Upper lobe of left lung (tissue), 6 donors: ENCODE results near the gene HOMEZ. TPM values are rescaled to one million over a fixed set of nuclear protein-coding genes. Genes with fewer than 3 reads are reported as not detected.
"Not testable (repeated sequence)": the region's sequence is repeated elsewhere in the genome, so short reads cannot be mapped to it uniquely, and the experiment has no call there.

ENCODE experiments used
- ATAC-seq, 2 donors: fragments of 200-7000 bp; cut with Tn5 transposase; one replicate each; pipeline ENCODE4 v1.9.1; 2022; ENCODE audit warnings: mild to moderate bottlenecking in 2 of 2, moderate library complexity in 2 of 2; ENCODE audit not compliant: low FRiP score in 2 of 2
- DNase-seq, 2 donors: peaks; one replicate each; pipeline ENCODE4 v3.0.0-alpha.2; 2019 to 2020
- H3K27ac ChIP-seq, 4 donors: fragments of 200-600 bp; sonication (generic); one replicate each; pipeline ENCODE4 v1.5.1; 2016 to 2019
- H3K27me3 ChIP-seq, 4 donors: fragments of 200-600 bp; sonication (generic); one replicate each; pipeline ENCODE4 v1.5.1; 2017 to 2019
- H3K36me3 ChIP-seq, 4 donors: fragments of 200-600 bp; sonication (generic); one replicate each; pipeline ENCODE4 v1.5.1; 2016 to 2019
- H3K4me1 ChIP-seq, 4 donors: fragments of 200-600 bp; sonication (generic); one replicate each; pipeline ENCODE4 v1.5.1; 2018 to 2019
- H3K4me3 ChIP-seq, 4 donors: fragments of 200-600 bp; sonication (generic); one replicate each; pipeline ENCODE4 v1.5.1; 2017 to 2019; ENCODE audit warnings: mild to moderate bottlenecking in 2 of 4, moderate library complexity in 1 of 4
- H3K9me3 ChIP-seq, 4 donors: fragments of 200-600 bp; sonication (generic); one replicate each; pipeline ENCODE4 v1.5.1; 2018 to 2019
- EP300 ChIP-seq, 4 donors: sonication (generic); formaldehyde crosslinking; IDR thresholded peaks; one replicate each; pipeline ENCODE4 v1.5.1; 2017; ENCODE audit warnings: antibody characterized with exemption in 4 of 4, control low read depth in 2 of 4
- POLR2A ChIP-seq, 4 donors: fragments of 450-650 bp; IDR thresholded peaks; one replicate each; pipeline ENCODE4 v1.5.1; 2016 to 2017; ENCODE audit warnings: antibody characterized with exemption in 4 of 4, mild to moderate bottlenecking in 2 of 4
- POLR2AphosphoS5 ChIP-seq, 2 donors: sonication (generic); formaldehyde crosslinking; IDR thresholded peaks; one replicate each; pipeline ENCODE4 v1.5.1; 2017; ENCODE audit warnings: antibody characterized with exemption in 2 of 2
- WGBS, 2 donors: methylation state at CpG; one replicate each; pipeline ENCODE4 v1.1.5; 2017 to 2018; 5-methylcytosine and 5-hydroxymethylcytosine counted together
- total RNA-seq, 6 donors: library from RNA; depleted of rRNA in 4 of 6; stranded (reverse); fragments of >200 nt in 4 of 6; gene quantifications; one replicate each; pipeline versions ENCODE4 v1.1.0 to v1.2.1, GENCODE V29; 2016 to 2021
- TF ChIP-seq, protein P1 (sequence below), 6 experiments: fragments of 450-650 bp in 4 of 6; fragments of 200-600 bp in 2 of 6; sonication (generic) in 2 of 6; IDR thresholded peaks; one replicate each; pipeline ENCODE4 v1.5.1; 2016 to 2019; ENCODE audit warnings: antibody characterized with exemption in 6 of 6
- donor health status: DM: no; HTN: no; CAD: no; lungs with moderate emphysema.
- donor health status: DM: no; HTN: yes; CAD: no; lungs with severe emphysema.

Gene HOMEZ
- total RNA-seq, 6 donors from 2014 or later: 3.9 to 13.7 (median 11.2) TPM

DNA sequence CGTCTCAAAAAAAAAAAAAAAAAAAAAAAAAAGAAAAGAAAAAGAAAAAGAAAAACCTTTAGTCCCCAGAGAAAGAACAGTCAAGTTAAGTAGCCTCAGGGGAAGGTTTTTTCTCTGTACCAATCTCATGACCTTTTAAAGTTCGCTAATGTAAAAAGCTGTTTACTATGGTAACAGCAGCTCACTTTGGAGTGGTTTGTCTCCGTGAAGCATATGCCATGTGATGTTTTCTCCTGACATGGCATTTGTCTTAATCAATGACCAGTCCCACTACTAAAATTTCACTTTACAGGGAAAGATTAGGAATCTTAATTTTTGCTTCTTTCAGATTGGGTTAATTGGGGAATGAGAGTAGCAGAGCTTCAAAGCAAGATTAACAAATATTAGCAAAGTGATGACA is 43.9 kb downstream of the HOMEZ start:
- DNase-seq (no peak), ATAC-seq (no peak)
- Histone ChIP-seq H3K4me3 (no peak overlapping the region), H3K27ac (no peak overlapping the region), H3K9me3 (no peaks in the 10 kb centered on the region), H3K36me3 (no peaks in the 10 kb centered on the region), H3K4me1 (peaks cover 0 to 10% (median 6%) of the 10 kb centered on the region in 4 donors), H3K27me3 (no peaks in the 10 kb centered on the region)
- TF ChIP-seq POLR2A (IDR thresholded peaks at IDR 0.05): no peak
- no peak for TF ChIP-seq EP300 (IDR thresholded peaks at IDR 0.05)
- TF ChIP-seq POLR2AphosphoS5 (IDR thresholded peaks at IDR 0.05): no peak
- TF ChIP-seq, protein P1, sequence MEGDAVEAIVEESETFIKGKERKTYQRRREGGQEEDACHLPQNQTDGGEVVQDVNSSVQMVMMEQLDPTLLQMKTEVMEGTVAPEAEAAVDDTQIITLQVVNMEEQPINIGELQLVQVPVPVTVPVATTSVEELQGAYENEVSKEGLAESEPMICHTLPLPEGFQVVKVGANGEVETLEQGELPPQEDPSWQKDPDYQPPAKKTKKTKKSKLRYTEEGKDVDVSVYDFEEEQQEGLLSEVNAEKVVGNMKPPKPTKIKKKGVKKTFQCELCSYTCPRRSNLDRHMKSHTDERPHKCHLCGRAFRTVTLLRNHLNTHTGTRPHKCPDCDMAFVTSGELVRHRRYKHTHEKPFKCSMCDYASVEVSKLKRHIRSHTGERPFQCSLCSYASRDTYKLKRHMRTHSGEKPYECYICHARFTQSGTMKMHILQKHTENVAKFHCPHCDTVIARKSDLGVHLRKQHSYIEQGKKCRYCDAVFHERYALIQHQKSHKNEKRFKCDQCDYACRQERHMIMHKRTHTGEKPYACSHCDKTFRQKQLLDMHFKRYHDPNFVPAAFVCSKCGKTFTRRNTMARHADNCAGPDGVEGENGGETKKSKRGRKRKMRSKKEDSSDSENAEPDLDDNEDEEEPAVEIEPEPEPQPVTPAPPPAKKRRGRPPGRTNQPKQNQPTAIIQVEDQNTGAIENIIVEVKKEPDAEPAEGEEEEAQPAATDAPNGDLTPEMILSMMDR (IDR thresholded peaks at IDR 0.05): no peak
- 84 to 90% methylated on average over 2 to 3 of the region's 3 CpGs for WGBS, 2 donors

DNA sequence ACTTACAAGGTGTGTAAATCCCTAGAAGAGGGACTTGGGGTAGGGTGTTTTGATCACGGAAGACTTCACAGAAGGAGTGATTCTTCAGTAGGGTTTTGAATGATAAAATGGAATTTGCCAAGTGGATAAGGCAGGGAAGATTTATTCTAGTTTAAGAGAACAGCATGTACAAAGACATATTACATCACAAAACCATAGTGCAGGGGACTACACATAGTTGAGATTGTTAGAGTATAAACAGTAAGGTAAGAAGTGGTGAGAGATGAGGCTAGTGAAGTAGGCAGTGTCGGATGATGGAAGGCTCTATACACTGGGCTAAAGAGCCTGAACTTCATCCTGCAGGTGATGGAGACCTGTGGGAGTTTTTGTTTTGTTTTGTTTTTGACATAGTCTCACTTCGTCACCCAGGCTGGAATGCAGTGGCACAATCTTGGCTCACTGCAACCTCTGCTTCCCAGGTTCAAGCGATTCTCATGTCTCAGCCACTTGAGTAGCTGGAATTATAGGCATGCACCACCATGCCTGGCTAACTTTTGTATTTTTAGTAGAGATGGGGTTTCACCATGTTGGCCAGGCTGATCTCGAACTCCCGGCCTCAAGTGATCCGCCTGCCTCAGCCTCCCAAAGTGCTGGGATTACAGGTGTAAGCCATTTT is 44.7 kb downstream of the HOMEZ start:
- not testable (repeated sequence) for H3K27me3 ChIP-seq, H3K9me3 ChIP-seq, ATAC-seq, H3K4me3 ChIP-seq, H3K36me3 ChIP-seq, H3K27ac ChIP-seq, DNase-seq
- WGBS, 2 donors: 85 to 95% methylated on average over 7 of the region's 7 CpGs
- peaks cover 0 to 10% (median 6%) of the 10 kb centered on the region in 4 donors for H3K4me1 ChIP-seq

DNA sequence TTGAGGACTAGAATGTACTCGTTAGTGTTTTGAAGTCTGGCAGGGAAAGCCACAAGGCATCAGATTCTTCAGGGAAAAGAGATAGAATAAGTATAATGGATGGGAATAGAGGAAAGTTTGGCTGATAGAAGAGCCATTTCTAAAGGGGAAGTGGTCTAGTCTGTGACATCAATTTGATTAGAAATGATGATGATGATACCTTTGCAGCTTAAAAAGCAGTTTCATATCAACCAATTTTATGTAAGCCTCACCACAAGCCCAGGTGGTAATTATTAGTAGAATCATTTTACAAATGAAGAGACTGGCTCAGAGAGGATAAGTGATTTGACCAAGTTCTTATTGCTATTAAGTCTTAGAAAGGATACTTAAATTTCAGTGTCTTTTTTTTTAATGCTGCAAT is 45.3 kb downstream of the HOMEZ start:
- 76 to 90% methylated on average over 1 of the region's 1 CpG for WGBS, 2 donors

DNA sequence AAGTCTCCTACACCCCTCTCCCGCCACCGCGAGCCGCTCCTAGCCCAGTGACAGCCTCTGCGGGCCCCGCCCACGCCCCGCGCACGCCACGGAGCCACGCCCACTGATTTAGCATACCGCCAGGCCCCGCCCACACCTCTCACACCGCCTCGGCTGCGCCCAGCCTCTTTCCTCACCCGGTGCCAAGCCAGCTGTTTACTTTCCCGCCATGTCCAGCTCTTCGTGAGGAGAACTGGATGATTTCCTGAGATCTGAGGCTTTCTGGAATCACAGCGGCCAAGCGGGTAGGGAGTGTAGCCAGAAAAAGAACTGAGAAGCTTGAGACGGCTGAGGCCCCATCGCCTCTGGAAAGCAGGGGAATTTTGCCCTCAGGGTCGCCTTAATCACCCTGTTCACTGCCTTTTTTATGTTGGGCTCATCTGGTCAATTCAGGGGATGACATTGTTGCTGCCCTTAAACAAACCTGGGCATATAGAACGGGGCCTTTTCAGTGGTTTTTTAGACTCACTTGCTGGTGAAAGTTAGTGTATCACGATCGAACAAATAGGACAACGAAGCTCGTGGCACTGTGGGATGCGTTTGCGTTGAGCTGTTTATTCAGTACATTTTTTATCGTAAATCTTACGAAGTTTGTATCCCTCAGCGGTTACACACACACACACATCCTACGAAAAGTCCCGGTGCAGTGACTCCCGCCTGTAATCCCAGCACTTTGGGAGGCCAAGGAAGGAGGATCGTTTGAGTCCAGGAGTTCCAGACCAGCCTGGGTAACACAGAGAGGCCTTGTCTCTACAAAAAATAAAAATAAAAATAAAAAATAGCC is 47.9 kb downstream of the HOMEZ start, which contains the start of gene RNF212B:
TSS of gene RNF212B (plus strand) at position 165 of the 823 bp plus-strand sequence. CDS start 2,410 bp downstream, outside the sequence.
- ATAC-seq (peak; percentile 98 to 100), DNase-seq (peak; percentile 96 to 98)
- Histone ChIP-seq H3K27ac (peak within 1 kb of the TSS in 1 of 4 donors; percentile 52), H3K27me3 (no peaks in the 10 kb centered on the region), H3K9me3 (no peaks in the 10 kb centered on the region), H3K4me3 (peak within 1 kb of the TSS in 3 of 4 donors; percentile 21 to 38 (median 27)), H3K4me1 (peaks cover 0 to 10% (median 6%) of the 10 kb centered on the region in 4 donors), H3K36me3 (no peaks in the 10 kb centered on the region)
- 30% methylated on average over 39 of the region's 39 CpGs for WGBS, 2 donors
- TF ChIP-seq EP300 (IDR thresholded peaks at IDR 0.05) (no peak), POLR2AphosphoS5 (IDR thresholded peaks at IDR 0.05) (peak in 1 of 2 donors; percentile 43)

More for the DNA sequence above, 45.3 kb downstream of the HOMEZ start:
- Histone ChIP-seq H3K27me3 (no peaks in the 10 kb centered on the region), H3K4me3 (no peak overlapping the region), H3K4me1 (peaks cover 0 to 10% (median 6%) of the 10 kb centered on the region in 4 donors), H3K36me3 (no peaks in the 10 kb centered on the region), H3K27ac (no peak overlapping the region), H3K9me3 (no peaks in the 10 kb centered on the region)
- ATAC-seq (no peak), DNase-seq (no peak)
- TF ChIP-seq POLR2A (IDR thresholded peaks at IDR 0.05) (no peak), POLR2AphosphoS5 (IDR thresholded peaks at IDR 0.05) (no peak), EP300 (IDR thresholded peaks at IDR 0.05) (no peak)
- TF ChIP-seq, protein P1 (IDR thresholded peaks at IDR 0.05): no peak

DNA sequence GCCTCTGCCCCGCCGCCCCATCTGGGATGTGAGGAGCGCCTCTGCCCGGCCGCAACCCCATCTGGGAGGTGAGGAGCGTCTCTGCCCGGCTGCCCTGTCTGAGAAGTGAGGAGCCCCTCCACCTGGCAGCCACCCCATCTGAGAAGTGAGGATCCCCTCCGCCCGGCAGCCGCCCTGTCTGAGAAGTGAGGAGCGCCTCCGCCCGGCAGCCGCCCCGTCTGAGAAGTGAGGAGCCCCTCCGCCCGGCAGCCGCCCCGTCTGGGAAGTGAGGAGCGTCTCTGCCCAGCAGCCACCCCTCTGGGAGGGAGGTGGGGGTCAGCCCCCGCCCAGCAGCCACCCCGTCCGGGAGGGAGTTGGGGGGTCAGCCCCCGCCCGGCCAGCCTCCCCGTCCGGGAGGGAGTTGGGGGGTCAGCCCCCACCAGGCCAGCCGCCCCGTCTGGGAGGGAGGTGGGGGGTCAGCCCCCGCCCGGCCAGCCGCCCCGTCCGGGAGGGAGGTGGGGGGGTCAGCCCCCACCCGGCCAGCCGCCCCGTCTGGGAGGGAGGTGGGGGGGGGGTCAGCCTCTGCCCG is 53.6 kb downstream of the HOMEZ start:
- H3K9me3 ChIP-seq, ATAC-seq, H3K27ac ChIP-seq, H3K27me3 ChIP-seq, H3K4me3 ChIP-seq, H3K36me3 ChIP-seq, H3K4me1 ChIP-seq: not testable (repeated sequence)
- DNase-seq: peak in 1 of 2 donors; percentile 64
- 88% methylated on average over 21 of the region's 38 CpGs; no CpG with 5 or more reads in 1 of the 2 donors for WGBS, 2 donors

DNA sequence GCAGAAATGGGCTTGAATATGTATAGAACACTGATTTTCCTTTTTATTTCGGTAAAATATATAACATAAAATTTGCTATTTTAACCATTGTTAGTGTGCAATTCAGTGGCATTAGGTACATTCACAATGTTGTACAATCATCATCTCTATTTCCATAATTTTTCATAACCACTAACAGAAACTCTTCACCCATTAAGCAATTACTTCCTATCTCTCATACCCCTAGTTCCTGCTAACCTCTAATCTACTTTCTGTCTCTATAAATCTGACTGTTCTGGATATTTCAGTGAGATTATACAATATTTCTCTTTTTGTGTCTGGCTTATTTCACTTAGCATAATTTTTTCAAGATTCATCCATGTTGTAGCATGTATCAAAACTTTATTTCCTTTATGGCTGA is 57.1 kb downstream of the HOMEZ start:
- DNase-seq (no peak), ATAC-seq (no peak)
- Histone ChIP-seq H3K36me3 (no peaks in the 10 kb centered on the region), H3K4me3 (no peak overlapping the region), H3K27ac (no peak overlapping the region), H3K4me1 (no peaks in the 10 kb centered on the region), H3K27me3 (no peaks in the 10 kb centered on the region), H3K9me3 (no peaks in the 10 kb centered on the region)
- 69 to 77% methylated on average over 1 of the region's 1 CpG for WGBS, 2 donors
- TF ChIP-seq, protein P1 (IDR thresholded peaks at IDR 0.05): no peak
- TF ChIP-seq EP300 (IDR thresholded peaks at IDR 0.05) (no peak), POLR2A (IDR thresholded peaks at IDR 0.05) (no peak), POLR2AphosphoS5 (IDR thresholded peaks at IDR 0.05) (no peak)
